Measurements from ENCODE around the gene FREY1. TPM values are rescaled to one million over a fixed set of nuclear protein-coding genes. Genes with fewer than 3 reads are reported as not detected.

The FREY1 gene
- total and polyA plus RNA-seq, 2 of the 13 experiments (the other 11 are each of a cell fraction or from before 2014, with no cell fraction given) = 0.44 to 0.73 TPM

DNA sequence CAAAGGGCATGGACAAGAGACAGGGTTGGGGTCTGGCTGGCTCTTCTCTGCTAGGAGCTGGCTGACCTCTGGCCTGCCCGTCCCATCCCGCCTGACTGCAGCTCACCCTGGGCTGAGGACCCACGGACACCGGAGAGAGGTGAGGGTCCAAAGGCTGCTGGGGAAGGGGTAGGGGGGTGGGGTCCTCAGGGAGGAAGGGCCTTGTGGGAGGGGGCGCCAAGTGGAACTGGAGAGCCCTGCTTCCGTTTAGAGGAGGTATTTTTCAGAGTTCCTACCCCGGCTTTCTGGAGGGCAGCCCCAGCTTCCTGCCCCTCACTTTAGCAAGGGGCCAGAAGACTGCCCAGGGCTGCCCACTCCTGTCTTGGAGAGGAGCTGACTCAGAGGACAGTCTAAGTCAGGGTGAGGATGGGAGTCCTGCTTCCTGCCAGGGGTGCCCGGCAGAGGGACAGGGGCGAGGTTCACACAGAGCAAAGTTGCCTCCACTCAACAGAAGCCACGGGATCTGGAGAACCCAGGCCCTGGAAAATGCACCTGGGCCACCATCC is 22.5 kb upstream of the FREY1 start:
- Histone ChIP-seq H2AFZ (ENCODE audit: low read length) (no peak overlapping the region), H3K9ac (ENCODE audit: insufficient read depth, low read depth, low read length) (no peak overlapping the region), H3K27ac (ENCODE audit: extremely low read length, insufficient read depth, low read length) (no peak overlapping the region), H3K36me3 (replicated peaks in 1 of 2; ENCODE audit: control insufficient read depth in 1 of 2, insufficient read depth in 2 of 2, low read length in 2 of 2) (peaks cover 3 to 13% of the 10 kb centered on the region in 2 experiments; a peak in 3 of 5 replicates), H3K9me3 (ENCODE audit: low read length) (no peaks in the 10 kb centered on the region), H3K4me3 (replicated peaks in 1 of 3; ENCODE audit: insufficient read depth in 1 of 3, low read depth in 2 of 3, low read length in 3 of 3) (no peak overlapping the region), H3K4me2 (ENCODE audit: low read depth, low read length) (no peak overlapping the region), H3K4me1 (ENCODE audit: insufficient read depth, low read length) (peaks cover 22% of the 10 kb centered on the region), H4K20me1 (ENCODE audit: insufficient read depth, low read length) (no peaks in the 10 kb centered on the region), H3K27me3 (ENCODE audit: control insufficient read depth in 1 of 2, insufficient read depth in 2 of 2, low read length in 2 of 2) (no peaks in the 10 kb centered on the region), H3K79me2 (ENCODE audit: insufficient read depth, low read length) (no peaks in the 10 kb centered on the region)
- WGBS (ENCODE audit: low lambda C conversion rate) = 42% methylated on average over 7 of the region's 10 CpGs
- DNase-seq (ENCODE audit: low spot score) (no peak), ATAC-seq (peak; percentile 52), FAIRE-seq (no peak)
- CTCF ChIA-PET (ENCODE audit: low intra/inter-chr PET ratio, low total read pairs) = no interaction called here
- POLR2A ChIA-PET = interaction anchor here (1.8 to 2.3 kb wide), 2 partner anchors 8 to 12 kb away, joined by 5 to 7 read pairs; partner anchors contain the start of genes LARGE2 and PEX16
- in situ Hi-C loops (cut with HindIII; ENCODE audit: extremely low pct_ligation_motif_present, low pct_unique_long_range_greater_than_20kb) = no loop called here
- intact Hi-C loops (cut with micrococcal nuclease; ENCODE audit: unreplicated experiment) = no loop called here
- peak; percentile 10; the same call in 1 of the 2 replicates for TF ChIP-seq HNF4A (CRISPR knock-in tag; IDR thresholded peaks at IDR 0.05)
- no peak for TF ChIP-seq RFX1 (IDR thresholded peaks at IDR 0.05)
- BruUV-seq (replicated peaks) = no TSS peak

- H3K9me3 ChIP-seq (ENCODE audit: low read length) = no peaks in the 10 kb centered on the region
- in situ Hi-C loops (cut with HindIII; ENCODE audit: extremely low pct_ligation_motif_present, low pct_unique_long_range_greater_than_20kb) (no loop called here), intact Hi-C loops (cut with micrococcal nuclease; ENCODE audit: unreplicated experiment) (no loop called here)
- DNase-seq (ENCODE audit: low spot score) (no peak), FAIRE-seq (no peak), ATAC-seq (no peak)
- WGBS (ENCODE audit: low lambda C conversion rate) = 98% methylated on average over 7 of the region's 13 CpGs
- ChIA-PET POLR2A (interaction anchor here (2.3 kb wide), 1 partner anchor 11 kb away, joined by 7 read pairs; the partner anchor contains the start of gene PEX16), CTCF (ENCODE audit: low intra/inter-chr PET ratio, low total read pairs) (no interaction called here)
- no peaks in the 10 kb centered on the region for H3K27me3 ChIP-seq (ENCODE audit: control insufficient read depth in 1 of 2, insufficient read depth in 2 of 2, low read length in 2 of 2)
- H3K4me2 ChIP-seq (ENCODE audit: low read depth, low read length) = no peak overlapping the region
- peaks cover 17% of the 10 kb centered on the region for H3K4me1 ChIP-seq (ENCODE audit: insufficient read depth, low read length)
- no peak overlapping the region for H3K4me3 ChIP-seq (replicated peaks in 1 of 3; ENCODE audit: insufficient read depth in 1 of 3, low read depth in 2 of 3, low read length in 3 of 3)
- no TSS peak for BruUV-seq (replicated peaks)
- peaks cover 3 to 4% of the 10 kb centered on the region in 2 experiments; a peak in 3 of 5 replicates for H3K36me3 ChIP-seq (replicated peaks in 1 of 2; ENCODE audit: control insufficient read depth in 1 of 2, insufficient read depth in 2 of 2, low read length in 2 of 2)
- no peak overlapping the region for H3K27ac ChIP-seq (ENCODE audit: extremely low read length, insufficient read depth, low read length)
- no peak overlapping the region for H2AFZ ChIP-seq (ENCODE audit: low read length)
- no peak overlapping the region for H3K9ac ChIP-seq (ENCODE audit: insufficient read depth, low read depth, low read length)
- no peaks in the 10 kb centered on the region for H3K79me2 ChIP-seq (ENCODE audit: insufficient read depth, low read length)
- TF ChIP-seq USF2 (IDR thresholded peaks at IDR 0.05; ENCODE audit: low read depth, low read length) (no peak), USF2 (CRISPR knock-in tag; IDR thresholded peaks at IDR 0.05; ENCODE audit: borderline replicate concordance) (no peak), ZNF484 (CRISPR knock-in tag; IDR thresholded peaks at IDR 0.05; ENCODE audit: borderline replicate concordance, low read depth) (no peak), KDM2A (CRISPR knock-in tag; IDR thresholded peaks at IDR 0.05; ENCODE audit: borderline replicate concordance, low read depth) (0 out of 2 replicates have a peak, but pooled peaks have one; percentile 24), ZBTB14 (CRISPR knock-in tag; IDR thresholded peaks at IDR 0.05) (no peak), ZNF816 (CRISPR knock-in tag; IDR thresholded peaks at IDR 0.05; ENCODE audit: borderline replicate concordance) (no peak)
- TF ChIP-seq, protein P1, sequence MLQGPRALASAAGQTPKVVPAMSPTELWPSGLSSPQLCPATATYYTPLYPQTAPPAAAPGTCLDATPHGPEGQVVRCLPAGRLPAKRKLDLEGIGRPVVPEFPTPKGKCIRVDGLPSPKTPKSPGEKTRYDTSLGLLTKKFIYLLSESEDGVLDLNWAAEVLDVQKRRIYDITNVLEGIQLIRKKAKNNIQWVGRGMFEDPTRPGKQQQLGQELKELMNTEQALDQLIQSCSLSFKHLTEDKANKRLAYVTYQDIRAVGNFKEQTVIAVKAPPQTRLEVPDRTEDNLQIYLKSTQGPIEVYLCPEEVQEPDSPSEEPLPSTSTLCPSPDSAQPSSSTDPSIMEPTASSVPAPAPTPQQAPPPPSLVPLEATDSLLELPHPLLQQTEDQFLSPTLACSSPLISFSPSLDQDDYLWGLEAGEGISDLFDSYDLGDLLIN (CRISPR knock-in tag; IDR thresholded peaks at IDR 0.05; ENCODE audit: borderline replicate concordance) = no peak
- H4K20me1 ChIP-seq (ENCODE audit: insufficient read depth, low read length) = no peaks in the 10 kb centered on the region
Observed at GRCh38 chr11:45928535-45929215, 21.6 kb upstream of the FREY1 start.
